Measurements from ENCODE around the gene OSBPL10.

The OSBPL10 gene

DNA sequence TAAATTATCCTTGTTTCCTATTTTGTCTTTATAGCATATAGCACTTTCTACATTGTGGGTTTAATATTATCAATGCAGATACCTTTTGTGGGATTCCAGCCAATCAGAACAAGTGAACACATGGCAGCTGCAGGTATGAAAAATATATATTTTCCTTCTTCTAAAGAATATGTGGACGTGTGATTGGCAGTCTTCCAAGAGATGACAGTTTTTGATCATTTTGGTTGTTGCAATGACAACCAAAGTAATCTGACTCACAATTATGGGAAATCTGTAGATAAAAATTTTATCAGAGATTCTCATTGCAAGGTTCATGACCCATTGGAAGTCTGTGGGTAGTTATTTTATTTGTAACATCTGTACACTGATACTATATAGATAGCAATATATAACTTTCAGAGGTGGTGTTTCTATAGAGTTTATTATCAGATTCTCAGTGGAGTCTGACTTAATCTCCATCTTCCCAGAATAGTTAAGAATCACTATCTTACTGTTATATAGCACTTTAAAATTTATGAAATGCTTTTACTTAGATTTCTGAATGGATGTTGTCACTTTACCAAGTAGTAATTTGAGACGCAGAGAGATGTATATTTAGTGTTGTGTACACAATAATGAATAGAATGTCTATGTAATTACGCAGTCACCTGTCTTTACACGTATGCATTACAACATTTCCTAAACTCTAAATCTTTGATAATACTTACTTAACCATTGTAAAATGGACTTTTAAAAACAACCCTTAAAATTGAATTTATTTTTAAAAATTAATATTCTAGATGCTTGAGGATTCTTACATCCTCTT is 365.8 kb downstream of the OSBPL10 start:
- no peak for DNase-seq (ENCODE audit: low read depth in 2 of 2)

DNA sequence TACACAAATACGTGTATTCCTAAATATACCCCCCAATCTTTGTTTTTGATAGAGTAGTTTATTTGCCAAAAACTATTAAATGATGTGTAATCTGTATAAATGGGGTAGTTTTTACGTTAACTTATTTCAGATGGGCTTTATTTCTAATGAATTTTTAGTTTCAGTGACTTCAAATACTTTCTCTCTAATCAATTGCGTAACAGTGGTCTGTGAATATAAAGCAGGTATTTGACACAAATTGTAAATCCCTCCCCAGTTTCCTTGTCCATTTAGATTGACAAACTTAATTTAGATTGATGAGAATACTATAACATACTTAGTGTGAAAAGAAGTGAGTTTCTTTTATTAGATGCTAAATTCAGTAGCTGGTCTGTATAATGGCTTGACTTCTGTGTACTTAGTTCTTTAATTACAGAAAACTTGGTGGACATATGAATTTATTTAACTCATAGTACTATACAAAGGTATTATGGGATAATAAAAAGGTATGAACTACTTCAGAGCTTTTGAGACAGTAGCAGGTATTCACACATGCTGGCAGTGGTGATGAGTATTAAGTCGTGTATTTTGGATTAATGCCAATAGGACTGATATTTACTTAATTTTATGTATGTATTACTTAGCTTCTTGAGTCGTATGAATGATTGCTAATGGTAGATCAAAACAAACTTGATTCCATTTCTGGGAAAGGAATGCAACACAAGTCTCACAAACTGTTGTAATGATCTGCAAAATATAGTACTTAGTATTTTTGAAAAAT is 366.7 kb downstream of the OSBPL10 start:
- DNase-seq (ENCODE audit: low read depth in 2 of 2) = no peak

DNA sequence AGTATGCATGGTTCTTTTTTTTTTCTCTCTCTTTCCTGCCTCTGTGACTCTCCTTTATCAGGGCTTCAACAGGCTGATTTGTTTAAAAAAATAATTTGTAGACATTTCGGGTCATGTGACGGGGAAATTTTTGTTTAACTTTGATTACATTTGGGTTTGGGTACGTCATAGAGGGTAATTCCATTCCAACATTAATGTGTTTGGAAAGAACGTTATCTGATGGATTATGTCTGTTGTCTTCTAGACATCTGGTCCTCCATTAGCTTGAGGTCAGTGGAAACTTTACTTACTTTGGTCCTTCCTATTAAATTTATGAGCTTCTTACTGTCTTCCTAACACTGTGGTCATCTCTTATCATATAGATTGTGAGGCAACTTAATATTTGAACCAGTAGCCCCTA is 367.4 kb downstream of the OSBPL10 start:
- no peak for DNase-seq (ENCODE audit: low read depth in 2 of 2)

DNA sequence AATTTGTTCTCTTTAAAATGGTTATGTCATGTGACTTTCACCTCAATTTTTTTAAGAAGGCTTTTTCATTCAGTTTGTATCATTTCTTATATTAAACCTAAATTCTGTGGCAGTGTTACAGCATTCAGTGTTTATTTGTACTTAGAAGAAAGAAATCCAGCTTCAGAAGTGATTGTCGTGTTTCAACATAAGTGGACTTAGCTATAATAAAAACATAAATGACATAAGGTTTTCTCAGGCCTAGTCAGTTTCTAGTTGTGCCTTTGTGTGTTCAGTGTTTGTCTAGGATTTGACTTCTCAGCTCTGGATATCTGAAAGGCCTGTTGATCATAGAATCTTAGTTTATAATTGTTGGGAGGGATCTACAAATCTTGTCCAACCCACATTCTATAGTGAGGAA is 367.9 kb downstream of the OSBPL10 start:
- DNase-seq (ENCODE audit: low read depth in 2 of 2) = no peak
